ENCODE measurements around the gene DSEL. TPM values are rescaled to one million over a fixed set of nuclear protein-coding genes. Genes with fewer than 3 reads are reported as not detected.

The DSEL gene
- total RNA-seq, 2 donors from 2014 or later: 4.2 to 5.9 TPM

DNA sequence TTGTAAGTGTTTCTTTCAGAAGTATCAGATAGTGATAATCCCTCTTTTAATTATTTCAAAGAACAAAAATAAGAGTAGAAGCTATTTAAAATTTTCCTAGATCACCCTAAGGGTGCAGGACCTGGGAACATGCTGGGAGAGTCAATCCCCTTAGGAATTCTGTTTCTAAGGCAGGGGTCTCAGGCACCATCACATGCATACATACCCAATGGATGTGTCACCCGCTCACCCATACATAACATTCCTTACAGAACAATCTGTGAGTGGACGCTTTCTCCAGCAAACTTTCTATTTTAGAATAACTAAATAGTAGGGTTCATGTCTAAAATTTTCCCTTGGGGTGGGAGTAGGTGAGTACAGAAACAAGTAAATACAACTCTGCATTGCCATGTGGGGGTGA lies 8.4 kb downstream of the DSEL start:
- no peak for TF ChIP-seq POLR2A (IDR thresholded peaks at IDR 0.05)
- no peak overlapping the region for H3K27ac ChIP-seq

DNA sequence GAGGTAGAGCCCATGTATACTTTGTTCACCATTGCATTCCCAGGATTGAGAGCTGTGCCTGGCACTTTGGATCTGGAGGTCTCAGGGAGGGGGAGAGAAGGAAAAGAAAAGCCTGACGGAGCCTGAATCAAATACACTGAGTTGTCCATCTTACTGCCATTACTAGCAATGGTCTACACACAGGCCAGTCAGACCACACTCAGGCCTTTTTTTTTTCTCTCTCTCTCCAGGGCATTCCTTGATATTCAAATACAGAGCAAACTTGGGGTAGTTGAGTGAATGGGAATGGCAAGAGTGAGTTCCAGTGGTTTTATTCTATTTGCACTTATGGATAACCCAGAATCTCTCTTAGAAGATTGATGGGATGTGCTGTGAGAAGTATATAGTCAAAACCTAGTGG lies 11.8 kb downstream of the DSEL start:
- 79 to 90% methylated on average over 1 of the region's 1 CpG for WGBS, 2 donors
- ATAC-seq: no peak
- H3K27me3 ChIP-seq: no peaks in the 10 kb centered on the region

More for the DNA sequence above, 8.4 kb downstream of the DSEL start:
- 94 to 96% methylated on average over 2 of the region's 2 CpGs for WGBS, 2 donors
- no peak for DNase-seq
- Histone ChIP-seq H3K36me3 (replicated peaks in 1 of 2; ENCODE audit: insufficient read depth in 1 of 2, low read depth in 2 of 2) (no peaks in the 10 kb centered on the region), H3K9me3 (no peaks in the 10 kb centered on the region), H3K4me1 (no peaks in the 10 kb centered on the region), H3K4me3 (no peak overlapping the region), H3K27me3 (no peaks in the 10 kb centered on the region)
- ATAC-seq: no peak
- intact Hi-C loops (cut with DNase I): no loop called here

DNA sequence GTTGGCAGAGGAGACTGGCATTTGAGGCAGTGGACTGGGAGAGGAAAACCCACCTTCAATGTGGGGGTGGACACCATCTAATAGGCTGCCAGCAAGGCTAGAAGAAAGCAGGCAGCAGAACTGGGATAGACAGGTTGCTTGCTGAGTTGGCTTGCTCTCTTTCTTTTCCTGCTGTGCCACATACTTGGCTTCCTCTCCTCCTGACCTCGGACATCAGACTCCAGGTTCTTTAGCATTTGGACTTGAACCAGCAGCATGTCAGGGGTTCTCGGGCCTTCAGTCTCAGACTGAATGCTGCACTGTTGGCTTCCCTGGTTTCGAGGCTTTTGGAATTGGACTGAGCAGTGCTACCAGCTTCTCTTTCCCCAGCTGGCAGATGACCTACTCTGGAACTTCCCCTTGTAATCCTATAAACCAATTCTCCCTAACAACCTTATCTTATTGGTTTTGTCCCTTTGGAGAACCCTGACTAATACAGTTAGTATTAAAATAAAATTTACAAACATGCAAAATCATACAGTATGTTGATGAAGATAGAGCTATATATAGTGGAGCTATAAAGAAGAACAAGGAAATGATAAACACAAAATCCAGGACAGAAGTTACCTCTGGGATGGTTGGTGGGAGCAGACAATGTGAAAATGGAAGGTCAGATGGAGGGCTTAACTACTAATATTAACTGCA lies 15.9 kb downstream of the DSEL start:
- intact Hi-C loops (cut with DNase I): no loop called here
- no peaks in the 10 kb centered on the region for H3K27me3 ChIP-seq
- H3K9me3 ChIP-seq: no peaks in the 10 kb centered on the region
- no peak overlapping the region for H3K4me3 ChIP-seq
- H3K4me1 ChIP-seq: no peaks in the 10 kb centered on the region
- TF ChIP-seq, protein P1, sequence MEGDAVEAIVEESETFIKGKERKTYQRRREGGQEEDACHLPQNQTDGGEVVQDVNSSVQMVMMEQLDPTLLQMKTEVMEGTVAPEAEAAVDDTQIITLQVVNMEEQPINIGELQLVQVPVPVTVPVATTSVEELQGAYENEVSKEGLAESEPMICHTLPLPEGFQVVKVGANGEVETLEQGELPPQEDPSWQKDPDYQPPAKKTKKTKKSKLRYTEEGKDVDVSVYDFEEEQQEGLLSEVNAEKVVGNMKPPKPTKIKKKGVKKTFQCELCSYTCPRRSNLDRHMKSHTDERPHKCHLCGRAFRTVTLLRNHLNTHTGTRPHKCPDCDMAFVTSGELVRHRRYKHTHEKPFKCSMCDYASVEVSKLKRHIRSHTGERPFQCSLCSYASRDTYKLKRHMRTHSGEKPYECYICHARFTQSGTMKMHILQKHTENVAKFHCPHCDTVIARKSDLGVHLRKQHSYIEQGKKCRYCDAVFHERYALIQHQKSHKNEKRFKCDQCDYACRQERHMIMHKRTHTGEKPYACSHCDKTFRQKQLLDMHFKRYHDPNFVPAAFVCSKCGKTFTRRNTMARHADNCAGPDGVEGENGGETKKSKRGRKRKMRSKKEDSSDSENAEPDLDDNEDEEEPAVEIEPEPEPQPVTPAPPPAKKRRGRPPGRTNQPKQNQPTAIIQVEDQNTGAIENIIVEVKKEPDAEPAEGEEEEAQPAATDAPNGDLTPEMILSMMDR (IDR thresholded peaks at IDR 0.05): no peak
- TF ChIP-seq POLR2A (IDR thresholded peaks at IDR 0.05): no peak
- H3K36me3 ChIP-seq (replicated peaks in 1 of 2; ENCODE audit: insufficient read depth in 1 of 2, low read depth in 2 of 2): no peaks in the 10 kb centered on the region
- no peak for DNase-seq
- H3K27ac ChIP-seq: no peak overlapping the region
- WGBS, 2 donors: 30 to 33% methylated on average over 3 of the region's 3 CpGs
- no peak for ATAC-seq

More for the DNA sequence above, 11.8 kb downstream of the DSEL start:
- no peaks in the 10 kb centered on the region for H3K9me3 ChIP-seq
- H3K4me3 ChIP-seq: no peak overlapping the region
- no peak overlapping the region for H3K27ac ChIP-seq
- no peak for DNase-seq
- TF ChIP-seq, protein P1 (IDR thresholded peaks at IDR 0.05): no peak
- no peak for TF ChIP-seq POLR2A (IDR thresholded peaks at IDR 0.05)
- no peaks in the 10 kb centered on the region for H3K4me1 ChIP-seq
- H3K36me3 ChIP-seq (replicated peaks in 1 of 2; ENCODE audit: insufficient read depth in 1 of 2, low read depth in 2 of 2): no peaks in the 10 kb centered on the region
- intact Hi-C loops (cut with DNase I): no loop called here

DNA sequence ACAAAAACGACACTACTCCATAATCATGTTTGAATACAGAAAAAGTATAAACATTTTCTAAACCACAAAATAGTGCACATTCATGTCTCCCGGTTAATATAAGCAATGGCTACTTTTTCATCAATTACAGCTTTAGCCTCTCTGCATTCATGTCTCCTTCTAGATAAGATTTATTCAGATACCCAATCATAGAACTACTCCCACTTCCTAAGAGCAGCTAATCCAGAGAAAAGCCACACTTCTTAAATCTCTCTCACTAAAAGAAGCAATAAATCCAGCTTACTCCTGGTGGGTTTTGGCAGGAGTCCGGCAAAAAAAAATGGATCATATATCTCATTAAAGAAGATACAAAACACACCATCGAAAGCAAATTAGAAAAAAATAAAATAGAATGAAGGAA lies 20.1 kb downstream of the DSEL start:
- ATAC-seq (no peak), DNase-seq (no peak)
- Histone ChIP-seq H3K36me3 (replicated peaks in 1 of 2; ENCODE audit: insufficient read depth in 1 of 2, low read depth in 2 of 2) (no peaks in the 10 kb centered on the region), H3K4me1 (no peaks in the 10 kb centered on the region), H3K4me3 (no peak overlapping the region), H3K27me3 (no peaks in the 10 kb centered on the region), H3K27ac (no peak overlapping the region), H3K9me3 (no peaks in the 10 kb centered on the region)
- WGBS, 2 donors: 60 to 78% methylated on average over 4 of the region's 4 CpGs
- intact Hi-C loops (cut with DNase I): no loop called here
- TF ChIP-seq, protein P1 (IDR thresholded peaks at IDR 0.05): no peak
- no peak for TF ChIP-seq POLR2A (IDR thresholded peaks at IDR 0.05)

DNA sequence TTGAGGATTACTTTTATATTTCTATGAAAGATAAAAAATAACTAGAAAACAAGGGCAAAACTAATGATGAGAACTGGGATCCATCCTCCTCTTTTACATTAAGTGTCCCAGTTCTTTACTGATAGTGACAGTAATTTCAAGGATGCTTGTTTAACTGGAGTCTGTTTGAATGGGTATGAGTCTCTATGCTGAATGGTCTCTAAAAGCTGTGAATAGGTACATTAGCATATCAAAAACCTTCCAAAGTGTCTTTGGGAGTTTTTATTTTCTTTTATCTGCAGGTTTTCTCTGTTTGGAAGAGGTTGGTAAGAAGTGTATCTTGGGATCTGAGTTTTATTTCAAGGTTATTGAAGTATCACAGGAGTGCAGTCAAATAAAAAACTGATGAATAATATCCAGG lies 30.0 kb downstream of the DSEL start:
- H3K4me1 ChIP-seq: no peaks in the 10 kb centered on the region
- no peaks in the 10 kb centered on the region for H3K36me3 ChIP-seq (replicated peaks in 1 of 2; ENCODE audit: insufficient read depth in 1 of 2, low read depth in 2 of 2)
- no peaks in the 10 kb centered on the region for H3K27me3 ChIP-seq
- TF ChIP-seq POLR2A (IDR thresholded peaks at IDR 0.05): no peak
- TF ChIP-seq, protein P1 (IDR thresholded peaks at IDR 0.05): no peak
- H3K9me3 ChIP-seq: no peaks in the 10 kb centered on the region
- no peak overlapping the region for H3K4me3 ChIP-seq
- DNase-seq: no peak
- ATAC-seq: no peak
- no peak overlapping the region for H3K27ac ChIP-seq
- intact Hi-C loops (cut with DNase I): no loop called here
